Right kidney (tissue), 1 donor: ENCODE data around the gene MFSD2B.
"Not testable (repeated sequence)": the region's sequence is repeated elsewhere in the genome, so short reads cannot be mapped to it uniquely, and the experiment has no call there.

Experiments used
- DNase-seq: peaks from one replicate; pipeline ENCODE4 v3.0.0-alpha.2; 2016

Gene MFSD2B

DNA sequence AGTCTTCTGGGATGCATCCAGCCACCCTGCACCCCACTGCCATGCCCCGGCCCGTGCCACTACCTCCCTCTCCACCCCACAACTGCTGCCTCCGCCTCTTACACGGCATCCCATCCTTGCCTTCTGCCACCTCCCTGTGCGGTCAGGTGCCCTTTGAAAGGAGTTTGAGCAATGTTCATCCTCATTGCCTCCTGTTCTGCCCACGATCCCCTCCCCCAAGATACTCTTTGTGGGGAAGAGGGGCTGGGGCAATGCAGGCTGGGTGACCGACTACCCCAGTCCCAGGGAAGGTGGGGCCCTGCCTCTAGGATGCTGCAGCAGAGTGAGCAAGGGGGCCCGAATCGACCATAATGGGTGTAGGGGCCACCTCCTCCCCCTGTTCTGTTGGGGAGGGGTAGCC, 8.4 kb downstream of the MFSD2B start:
- DNase-seq: no peak

- DNase-seq: no peak
Measured at GRCh38 chr2:24019729-24020128, 9.8 kb downstream of the MFSD2B start.

GRCh38 chr2:24020244-24020643, 10.4 kb downstream of the MFSD2B start:
- no peak for DNase-seq

DNA sequence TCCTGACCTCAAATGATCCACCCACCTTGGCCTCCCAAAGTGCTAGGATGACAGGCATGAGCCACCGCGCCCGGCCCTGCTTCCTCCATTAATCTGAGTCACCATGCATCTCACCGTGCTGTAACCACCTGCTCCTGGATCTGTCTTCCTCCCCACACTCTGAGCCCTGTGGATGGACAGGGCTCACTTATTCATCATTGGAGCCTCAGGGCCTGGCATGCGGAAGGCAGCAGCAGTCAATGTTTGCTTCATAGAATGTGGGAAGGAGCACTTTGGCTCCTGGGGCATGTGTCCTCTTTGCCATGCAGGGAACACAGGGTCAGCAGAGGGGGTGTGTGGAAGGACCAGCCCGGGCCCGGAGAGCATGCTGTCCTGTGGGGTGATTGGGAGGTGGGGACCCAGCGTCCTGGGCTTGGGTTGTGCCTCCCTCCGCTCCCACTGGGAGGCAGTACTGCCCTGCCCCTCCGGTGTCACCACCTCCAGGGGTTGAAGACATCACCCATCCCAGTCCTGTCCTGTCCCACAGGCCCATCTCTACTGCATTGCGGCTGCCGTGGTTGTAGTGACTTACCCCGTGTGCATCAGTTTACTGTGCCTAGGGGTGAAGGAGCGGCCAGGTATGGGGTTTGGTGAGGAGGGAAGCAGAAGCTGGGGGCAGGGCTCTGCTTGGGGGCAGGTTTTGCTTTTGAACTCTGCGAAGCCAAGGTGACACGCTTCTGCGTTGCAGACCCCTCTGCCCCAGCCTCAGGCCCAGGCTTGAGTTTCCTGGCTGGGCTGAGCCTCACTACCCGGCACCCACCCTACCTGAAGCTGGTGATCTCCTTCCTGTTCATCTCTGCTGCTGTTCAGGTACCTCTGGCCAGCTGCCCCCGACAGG, 11.5 kb downstream of the MFSD2B start:
- DNase-seq: no peak

DNA sequence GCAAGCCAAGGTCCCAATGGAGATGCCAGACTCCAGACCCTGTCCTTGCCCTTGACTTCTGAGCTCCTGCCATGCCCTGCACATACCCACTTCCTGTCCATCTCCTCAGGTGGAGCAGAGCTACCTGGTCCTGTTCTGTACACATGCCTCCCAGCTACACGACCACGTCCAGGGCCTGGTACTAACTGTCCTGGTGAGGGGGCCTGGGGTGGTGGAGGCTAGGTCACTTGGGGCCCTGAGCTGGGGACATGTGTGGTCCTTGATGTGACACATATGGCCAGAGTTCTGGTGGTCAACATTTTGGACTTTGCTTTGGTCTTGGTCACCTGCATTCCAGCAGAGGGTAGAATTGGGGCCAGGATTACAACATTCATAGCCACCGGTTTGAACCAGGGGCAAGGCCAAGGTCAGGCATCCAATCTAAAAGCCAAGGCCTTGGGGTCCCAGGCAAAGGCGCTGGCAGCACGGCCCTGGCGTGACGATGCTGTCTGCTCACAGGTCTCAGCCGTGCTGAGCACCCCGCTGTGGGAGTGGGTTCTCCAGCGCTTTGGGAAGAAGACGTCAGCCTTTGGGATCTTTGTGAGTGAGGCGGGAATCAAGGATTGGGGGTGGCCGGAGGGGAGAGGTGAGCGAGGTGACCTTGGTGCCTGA, 12.6 kb downstream of the MFSD2B start:
- no peak for DNase-seq

GRCh38 chr2:24022975-24023575, 13.2 kb downstream of the MFSD2B start:
- no peak for DNase-seq

DNA sequence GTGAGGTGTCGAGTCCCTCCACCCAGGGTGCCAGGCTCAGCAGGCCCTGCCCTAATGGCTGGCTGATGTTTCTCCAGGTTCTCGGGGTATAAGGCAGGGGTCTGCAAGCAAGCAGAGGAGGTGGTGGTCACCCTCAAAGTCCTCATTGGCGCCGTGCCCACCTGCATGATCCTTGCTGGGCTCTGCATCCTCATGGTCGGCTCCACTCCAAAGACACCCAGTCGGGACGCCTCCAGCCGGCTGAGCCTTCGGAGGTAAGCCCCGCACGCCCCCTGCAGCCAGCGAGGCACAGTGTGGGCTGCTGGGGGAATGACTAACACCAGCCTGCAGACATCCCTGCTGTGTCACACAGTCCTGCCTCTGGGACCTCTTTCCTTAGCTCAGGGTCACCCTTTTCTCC, 14.1 kb downstream of the MFSD2B start:
- no peak for DNase-seq

DNA sequence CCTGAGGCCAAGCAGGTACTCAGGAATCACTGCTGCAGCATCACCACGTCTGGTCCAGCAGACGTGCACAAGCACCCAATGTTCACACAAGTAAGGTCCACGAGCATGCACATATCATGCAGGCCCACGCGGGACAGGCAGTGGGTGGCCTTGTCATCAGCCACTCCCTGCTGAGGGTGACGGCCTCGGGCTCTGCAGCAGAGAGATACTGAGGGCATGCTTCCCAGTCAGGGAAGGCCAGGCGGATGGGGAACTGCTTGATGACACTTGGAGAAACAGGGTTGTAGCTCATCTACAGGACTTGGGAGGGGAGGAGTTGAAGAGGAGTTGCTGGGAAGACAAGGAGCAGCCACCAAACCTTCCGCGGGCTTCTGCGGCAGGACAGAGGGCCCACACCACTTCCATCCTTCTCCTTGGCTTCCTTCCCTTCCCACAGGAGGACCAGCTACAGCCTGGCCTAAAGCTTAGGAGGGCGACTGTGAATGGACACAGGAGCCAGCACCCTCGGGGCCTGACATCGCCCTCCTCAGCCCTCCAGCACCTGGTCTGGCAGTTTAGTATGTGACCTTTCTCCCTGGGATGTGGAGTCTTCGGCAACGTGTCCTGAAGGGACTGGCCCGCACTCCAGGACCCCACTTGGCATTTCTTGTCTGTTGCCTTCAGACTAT, 15.2 kb downstream of the MFSD2B start:
- no peak for DNase-seq

DNA sequence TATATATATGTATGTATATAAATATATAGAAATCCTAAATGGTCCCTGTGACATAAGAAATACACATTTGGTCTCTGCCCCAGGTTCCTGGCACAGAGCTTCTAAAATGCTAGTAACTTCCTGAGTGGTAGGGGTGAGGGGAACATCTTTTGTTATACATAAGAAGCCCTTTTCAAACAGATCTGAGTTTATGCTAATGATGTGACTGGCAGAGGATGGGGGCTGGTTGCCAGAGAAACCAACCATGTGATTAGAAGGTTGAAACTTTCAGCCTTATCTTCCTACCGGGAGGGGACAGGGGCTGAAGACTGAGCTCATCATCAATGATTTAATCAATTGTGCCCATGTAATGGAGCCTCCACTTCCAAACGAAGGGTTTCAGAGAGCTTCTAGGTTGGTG, 16.3 kb downstream of the MFSD2B start:
- no peak for DNase-seq

DNA sequence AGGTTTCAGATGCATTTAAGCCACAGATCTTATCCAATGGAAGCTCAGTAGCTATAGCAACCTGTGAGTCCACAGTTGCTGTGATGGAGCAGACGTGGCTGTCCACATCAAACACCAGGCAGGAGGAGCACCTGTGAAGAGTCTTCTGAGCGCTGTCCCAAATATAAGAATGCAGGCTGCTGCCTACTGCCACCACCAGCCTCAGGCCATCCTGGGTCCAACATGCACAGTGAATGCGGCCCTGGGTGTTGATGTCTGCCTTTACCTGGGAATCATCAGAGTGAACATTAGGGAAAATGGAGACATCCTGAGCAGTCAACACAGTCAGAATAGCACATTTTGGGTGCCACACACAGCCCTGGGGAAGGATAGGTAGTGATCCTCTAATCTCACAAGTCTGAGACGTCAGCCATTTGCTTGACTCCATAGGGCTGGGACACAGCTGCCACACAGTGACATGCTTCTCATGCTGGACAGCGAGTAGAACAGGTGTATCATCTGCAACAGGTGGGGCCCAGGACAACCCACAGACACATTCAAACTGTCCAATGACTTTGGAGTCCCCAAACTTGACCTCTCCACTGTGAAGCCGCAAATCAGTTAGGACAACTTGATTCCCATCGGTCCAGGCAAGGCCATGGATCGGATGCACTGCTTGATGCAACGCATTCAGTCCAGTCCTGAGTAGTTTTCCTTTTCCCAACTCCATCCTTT, 29.1 kb downstream of the MFSD2B start:
- DNase-seq: no peak

GRCh38 chr2:24040511-24040910, 30.6 kb downstream of the MFSD2B start:
- DNase-seq: no peak

- DNase-seq: not testable (repeated sequence)
Measured at GRCh38 chr2:24043133-24043532, 33.2 kb downstream of the MFSD2B start.

GRCh38 chr2:24045511-24046508, 35.9 kb downstream of the MFSD2B start:
- no peak for DNase-seq

GRCh38 chr2:24046599-24046929, 36.7 kb downstream of the MFSD2B start:
- DNase-seq: no peak

- peak; percentile 60 for DNase-seq
Measured at GRCh38 chr2:24046930-24047702, 37.2 kb downstream of the MFSD2B start, which contains the start of gene WDCP. Gene WDCP, minus strand, starts transcription at chr2:24047391. Its CDS starts 7,897 bp downstream, at chr2:24039494.

DNA sequence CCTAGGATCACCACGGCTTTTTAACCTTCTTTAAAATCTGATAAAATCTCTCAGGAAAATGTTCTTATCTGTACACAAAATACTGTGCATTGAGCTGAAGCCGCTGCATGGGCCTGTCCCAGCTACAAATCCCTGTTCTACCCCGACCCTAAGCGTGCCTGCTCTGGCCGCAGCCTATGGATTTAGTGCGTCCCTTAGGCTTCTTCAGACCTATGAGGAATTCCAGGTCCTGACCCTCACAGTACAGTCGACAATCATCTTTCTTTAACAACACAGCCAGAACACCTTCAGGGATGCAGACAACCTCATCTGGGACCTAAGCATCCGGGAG, 37.8 kb downstream of the MFSD2B start:
- DNase-seq: no peak

- DNase-seq: peak; percentile 7
Measured at GRCh38 chr2:24048769-24049484, 39.0 kb downstream of the MFSD2B start.

DNA sequence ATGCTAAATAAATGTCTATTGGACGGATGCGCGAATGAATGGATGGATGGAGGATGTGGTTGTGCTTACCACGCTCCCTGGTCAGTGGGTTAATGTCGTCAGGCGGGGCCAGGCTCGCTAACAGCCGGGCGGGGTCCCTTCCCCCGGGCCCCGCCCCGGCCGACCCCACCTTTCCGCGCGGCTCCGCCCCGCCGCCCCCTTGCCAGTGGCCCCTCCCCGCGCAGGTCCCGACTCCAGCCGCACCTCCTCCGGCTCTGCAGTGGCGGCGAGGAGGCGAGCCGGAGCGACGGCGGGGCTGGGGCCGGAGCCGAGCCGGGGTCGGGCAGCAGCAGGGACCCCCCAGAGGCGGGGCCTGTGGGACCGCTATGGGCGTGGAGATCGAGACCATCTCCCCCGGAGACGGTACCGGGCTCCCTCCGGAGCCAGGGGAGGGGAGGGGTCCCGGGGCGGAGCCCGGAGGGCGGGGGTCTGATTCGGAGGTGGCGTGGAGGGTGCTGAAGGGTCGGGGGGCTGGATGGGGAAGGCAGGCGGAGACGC, 39.7 kb downstream of the MFSD2B start, which contains the start of gene FKBP1B:
TSS of gene FKBP1B (plus strand) at position 257 of the 537 bp plus-strand sequence. CDS start at position 366, 109 bp downstream.
- peak; percentile 39 for DNase-seq
